Activated T-helper 1 cell treated with anti-CD3 and anti-CD28 coated beads, Interleukin-12 subunit alpha, Interleukin-12 subunit beta, Interleukin-2, Interleukin-4 antibody, amounts not matched to agents 30 ng/mL and 10 ng/mL and 1 ng/mL, durations not matched to agents 14 hours and 24 hours and 36 hours (primary cell): ENCODE results near the gene SPECC1. TPM values are rescaled to one million over a fixed set of nuclear protein-coding genes. Genes with fewer than 3 reads are reported as not detected.
"Not testable (repeated sequence)": the region's sequence is repeated elsewhere in the genome, so short reads cannot be mapped to it uniquely, and the experiment has no call there.

Experiments used
- DNase-seq: peaks from one replicate; pipeline ENCODE4 v3.0.0; 2021; ENCODE audit warnings: low spot score
- H3K27ac Mint-ChIP-seq: one replicate; pipeline ENCODE4 v1.8.0; 2021; ENCODE audit warnings: mild to moderate bottlenecking, mixed read lengths
- H3K27me3 Mint-ChIP-seq: one replicate; pipeline ENCODE4 v1.8.0; 2022; ENCODE audit warnings: mild to moderate bottlenecking, moderate library complexity, mixed read lengths; ENCODE audit not compliant: insufficient read depth
- H3K36me3 Mint-ChIP-seq: one replicate; pipeline ENCODE4 v1.8.0; 2021; ENCODE audit warnings: low read depth, mixed read lengths
- H3K4me1 Mint-ChIP-seq: one replicate; pipeline ENCODE4 v1.8.0; 2021; ENCODE audit warnings: low read depth, mixed read lengths
- H3K4me3 Mint-ChIP-seq: one replicate; pipeline ENCODE4 v1.8.0; 2021; ENCODE audit warnings: mild to moderate bottlenecking, moderate library complexity, mixed read lengths
- H3K9me3 Mint-ChIP-seq: one replicate; pipeline ENCODE4 v1.8.0; 2021; ENCODE audit warnings: mixed read lengths
- intact Hi-C: fragments of 100-400 bp; cut with micrococcal nuclease; formaldehyde crosslinking; loops from one replicate; pipeline ENCODE4 v1.15.1; 2024
- total RNA-seq: library from RNA; stranded (reverse); gene quantifications from 2 replicates; pipeline ENCODE4 v1.2.3, GENCODE V29; 2022

SPECC1 gene
- total RNA-seq, 1 donor from 2014 or later = 11.1 TPM

- H3K9me3 Mint-ChIP-seq = no peaks in the 10 kb centered on the region
- DNase-seq = no peak
- no peak overlapping the region for H3K4me3 Mint-ChIP-seq
- peaks cover 22% of the 10 kb centered on the region for H3K27me3 Mint-ChIP-seq
- no peaks in the 10 kb centered on the region for H3K36me3 Mint-ChIP-seq
- intact Hi-C loops = no loop called here
- no peak overlapping the region for H3K27ac Mint-ChIP-seq
- H3K4me1 Mint-ChIP-seq = no peaks in the 10 kb centered on the region
These were observed 17.8 kb downstream of the SPECC1 start for GRCh38 chr17:20026960-20027359.

DNA sequence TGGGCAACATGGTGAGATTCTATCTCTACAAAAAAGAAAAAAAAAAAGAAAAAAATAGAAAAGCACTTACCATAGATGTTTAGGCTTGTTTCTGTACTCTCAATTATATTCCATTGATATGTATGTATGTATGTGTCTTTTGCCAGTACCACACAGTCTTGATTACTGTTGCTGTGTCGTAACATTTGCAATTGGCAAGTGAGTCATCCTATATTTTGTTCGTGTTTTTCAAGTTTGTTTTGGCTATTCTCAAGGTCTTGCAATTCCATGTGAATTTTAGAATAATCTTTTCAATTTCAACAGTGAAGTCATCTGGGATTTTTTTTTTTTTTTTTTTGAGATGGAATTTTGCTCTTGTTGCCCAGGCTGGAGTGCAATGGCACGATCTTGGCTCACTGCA is 19.3 kb downstream of the SPECC1 start:
- no peak for DNase-seq
- H3K27me3 Mint-ChIP-seq = peaks cover 22% of the 10 kb centered on the region
- H3K4me3 Mint-ChIP-seq = no peak overlapping the region
- intact Hi-C loops = no loop called here
- H3K9me3 Mint-ChIP-seq = no peaks in the 10 kb centered on the region
- H3K4me1 Mint-ChIP-seq = no peaks in the 10 kb centered on the region
- no peak overlapping the region for H3K27ac Mint-ChIP-seq
- no peaks in the 10 kb centered on the region for H3K36me3 Mint-ChIP-seq

DNA sequence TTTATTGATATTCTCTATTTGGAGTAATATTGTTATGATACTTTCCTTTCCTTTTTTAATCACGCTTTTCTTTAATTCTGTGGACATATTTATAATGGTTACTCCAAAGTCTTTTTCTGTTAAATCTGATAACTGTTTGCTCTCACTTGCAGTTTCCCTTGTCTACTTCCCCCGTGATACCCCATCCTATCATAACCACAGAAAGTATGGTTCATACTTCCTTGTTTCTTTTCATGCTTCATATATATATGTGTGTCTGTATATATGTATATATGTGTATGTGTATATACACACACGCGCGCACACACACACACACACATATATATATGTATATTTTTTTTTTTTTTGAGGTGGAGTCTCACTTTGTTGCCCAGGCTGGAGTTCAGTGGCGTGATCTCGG is 23.5 kb downstream of the SPECC1 start:
- DNase-seq = no peak
- intact Hi-C loops = no loop called here
- Mint-ChIP-seq H3K4me3 (no peak overlapping the region), H3K27me3 (peaks cover 3% of the 10 kb centered on the region), H3K36me3 (no peaks in the 10 kb centered on the region), H3K27ac (no peak overlapping the region), H3K4me1 (no peaks in the 10 kb centered on the region), H3K9me3 (no peaks in the 10 kb centered on the region)

DNA sequence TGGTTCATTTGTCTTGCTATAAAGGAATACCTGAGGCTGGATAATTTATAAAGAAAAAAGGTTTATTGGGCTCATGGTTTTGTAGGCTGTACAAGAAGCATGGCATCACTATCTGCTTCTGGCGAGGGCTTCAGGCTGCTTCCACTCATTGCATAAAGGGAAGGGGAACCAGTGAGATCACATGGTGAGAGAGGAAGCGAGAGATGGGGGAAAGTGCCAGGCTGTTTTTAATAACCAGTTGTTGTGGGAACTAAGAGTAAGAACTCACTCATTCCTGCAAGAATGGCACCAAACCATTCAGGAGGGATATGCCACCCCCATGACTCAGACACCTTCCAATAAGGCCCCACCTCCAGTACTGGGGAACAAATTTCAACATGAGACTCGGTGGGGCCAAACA is 24.3 kb downstream of the SPECC1 start:
- Mint-ChIP-seq H3K4me1 (no peaks in the 10 kb centered on the region), H3K9me3 (no peaks in the 10 kb centered on the region), H3K27me3 (peaks cover 3% of the 10 kb centered on the region), H3K4me3 (no peak overlapping the region), H3K36me3 (no peaks in the 10 kb centered on the region), H3K27ac (no peak overlapping the region)
- intact Hi-C loops = no loop called here
- no peak for DNase-seq

- no peak overlapping the region for H3K27ac Mint-ChIP-seq
- intact Hi-C loops = no loop called here
- no peak for DNase-seq
- peaks cover 6% of the 10 kb centered on the region for H3K27me3 Mint-ChIP-seq
- H3K4me1 Mint-ChIP-seq = no peaks in the 10 kb centered on the region
- no peaks in the 10 kb centered on the region for H3K9me3 Mint-ChIP-seq
- no peak overlapping the region for H3K4me3 Mint-ChIP-seq
- no peaks in the 10 kb centered on the region for H3K36me3 Mint-ChIP-seq
These were observed 26.3 kb downstream of the SPECC1 start for GRCh38 chr17:20035501-20035900.

DNA sequence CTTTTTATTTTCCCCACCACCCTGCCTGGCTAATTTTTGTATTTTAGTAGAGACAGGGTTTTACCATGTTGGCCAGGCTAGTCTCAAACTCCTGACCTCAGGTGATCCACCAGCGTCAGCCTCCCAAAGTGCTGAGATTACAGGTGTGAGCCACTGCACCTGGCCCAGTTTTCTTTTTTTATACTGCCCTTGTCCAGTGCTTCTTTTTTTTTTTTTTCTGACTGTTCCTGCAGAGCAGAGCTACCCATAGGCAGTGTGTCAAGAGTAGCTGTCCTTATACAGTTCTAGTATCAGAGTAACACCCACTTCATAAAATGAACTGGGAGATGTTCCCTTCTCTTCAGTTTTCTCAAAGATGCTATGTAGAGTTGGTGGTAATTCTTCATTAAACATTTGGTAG is 28.1 kb downstream of the SPECC1 start:
- H3K36me3 Mint-ChIP-seq, intact Hi-C loops, H3K4me1 Mint-ChIP-seq, H3K9me3 Mint-ChIP-seq, H3K4me3 Mint-ChIP-seq, H3K27ac Mint-ChIP-seq, H3K27me3 Mint-ChIP-seq, DNase-seq: not testable (repeated sequence)

DNA sequence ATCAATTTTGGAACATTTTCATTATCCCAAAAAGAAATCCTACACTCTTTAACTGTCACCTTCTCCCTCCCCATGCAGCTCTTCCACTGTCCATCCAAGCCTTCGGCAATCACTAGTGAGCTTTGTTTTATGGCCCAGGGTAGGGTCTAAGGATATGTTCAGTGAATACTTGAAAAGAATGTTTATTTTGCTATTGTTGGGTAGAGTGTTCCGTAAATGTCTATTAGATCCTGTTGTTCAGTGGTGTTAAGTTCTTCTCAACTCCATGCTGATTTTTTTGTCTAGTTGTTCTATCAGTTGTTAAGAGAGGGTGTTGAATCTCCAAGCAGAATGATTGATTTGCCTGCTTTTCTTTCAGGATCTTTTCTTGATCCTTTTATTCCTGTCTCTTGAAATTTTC is 29.9 kb downstream of the SPECC1 start:
- Mint-ChIP-seq H3K27me3 (peaks cover 8% of the 10 kb centered on the region), H3K9me3 (no peaks in the 10 kb centered on the region), H3K36me3 (no peaks in the 10 kb centered on the region), H3K4me1 (no peaks in the 10 kb centered on the region), H3K4me3 (no peak overlapping the region), H3K27ac (no peak overlapping the region)
- no peak for DNase-seq
- intact Hi-C loops = no loop called here

DNA sequence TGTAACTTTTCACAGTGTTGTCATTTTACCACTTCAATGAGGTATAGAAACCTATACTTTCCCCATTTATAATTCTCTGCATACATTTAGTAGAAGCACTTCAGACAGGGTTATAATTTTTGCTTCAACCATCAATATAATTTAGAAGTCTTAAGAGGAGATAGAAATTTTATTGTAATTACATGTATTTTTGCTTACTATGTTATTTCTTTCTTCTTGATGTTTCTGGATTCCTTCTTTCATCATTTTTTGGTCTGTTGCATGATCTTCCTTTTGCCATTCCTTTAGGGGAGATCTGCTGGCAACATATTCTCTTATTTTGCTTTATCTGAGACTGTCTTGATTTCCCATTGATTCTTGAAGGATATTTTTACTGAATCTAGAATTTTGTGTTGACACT is 31.1 kb downstream of the SPECC1 start:
- Mint-ChIP-seq H3K4me3 (no peak overlapping the region), H3K4me1 (no peaks in the 10 kb centered on the region), H3K9me3 (no peaks in the 10 kb centered on the region), H3K27me3 (peaks cover 8% of the 10 kb centered on the region), H3K27ac (no peak overlapping the region), H3K36me3 (no peaks in the 10 kb centered on the region)
- DNase-seq = no peak
- intact Hi-C loops = no loop called here

DNA sequence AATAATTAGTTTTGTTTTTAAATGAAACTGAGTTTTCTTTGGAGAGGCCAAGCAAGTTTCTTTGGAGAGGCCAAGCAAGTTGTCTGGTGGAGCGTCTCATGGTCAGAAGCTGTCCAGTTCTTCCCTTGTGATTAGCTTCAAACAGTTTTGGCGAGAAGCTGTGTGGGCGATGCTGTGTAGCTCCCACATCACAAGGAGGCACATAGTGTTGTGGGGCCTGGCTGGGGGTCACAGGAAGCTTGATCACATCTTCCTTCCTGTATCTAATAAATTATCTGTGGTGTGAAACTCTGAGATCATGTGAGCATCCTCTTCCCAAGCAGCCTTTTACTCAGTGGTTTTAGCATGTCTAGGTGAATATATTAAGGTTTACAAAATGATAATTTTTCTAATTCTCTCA is 33.9 kb downstream of the SPECC1 start:
- no peak overlapping the region for H3K27ac Mint-ChIP-seq
- no peaks in the 10 kb centered on the region for H3K36me3 Mint-ChIP-seq
- H3K9me3 Mint-ChIP-seq = no peaks in the 10 kb centered on the region
- no peaks in the 10 kb centered on the region for H3K4me1 Mint-ChIP-seq
- no peak for DNase-seq
- intact Hi-C loops = no loop called here
- H3K4me3 Mint-ChIP-seq = no peak overlapping the region
- peaks cover 5% of the 10 kb centered on the region for H3K27me3 Mint-ChIP-seq

GRCh38 chr17:20045476-20045875 is 36.3 kb downstream of the SPECC1 start:
- no peak overlapping the region for H3K4me3 Mint-ChIP-seq
- intact Hi-C loops = no loop called here
- no peak overlapping the region for H3K27ac Mint-ChIP-seq
- H3K4me1 Mint-ChIP-seq = no peaks in the 10 kb centered on the region
- H3K9me3 Mint-ChIP-seq = no peaks in the 10 kb centered on the region
- peaks cover 3% of the 10 kb centered on the region for H3K27me3 Mint-ChIP-seq
- no peaks in the 10 kb centered on the region for H3K36me3 Mint-ChIP-seq
- DNase-seq = no peak

GRCh38 chr17:20046629-20047028 is 37.5 kb downstream of the SPECC1 start:
- H3K27me3 Mint-ChIP-seq = peaks cover 6% of the 10 kb centered on the region
- no peak for DNase-seq
- intact Hi-C loops = no loop called here
- H3K9me3 Mint-ChIP-seq = no peaks in the 10 kb centered on the region
- H3K36me3 Mint-ChIP-seq = no peaks in the 10 kb centered on the region
- H3K4me1 Mint-ChIP-seq = no peaks in the 10 kb centered on the region
- no peak overlapping the region for H3K27ac Mint-ChIP-seq
- H3K4me3 Mint-ChIP-seq = no peak overlapping the region

- peaks cover 6% of the 10 kb centered on the region for H3K27me3 Mint-ChIP-seq
- H3K27ac Mint-ChIP-seq = no peak overlapping the region
- intact Hi-C loops = no loop called here
- no peak overlapping the region for H3K4me3 Mint-ChIP-seq
- H3K4me1 Mint-ChIP-seq = no peaks in the 10 kb centered on the region
- no peak for DNase-seq
- no peaks in the 10 kb centered on the region for H3K9me3 Mint-ChIP-seq
- no peaks in the 10 kb centered on the region for H3K36me3 Mint-ChIP-seq
These were observed 42.5 kb downstream of the SPECC1 start for GRCh38 chr17:20051624-20052023.

GRCh38 chr17:20053361-20053964 is 44.3 kb downstream of the SPECC1 start:
- H3K4me1 Mint-ChIP-seq = no peaks in the 10 kb centered on the region
- no peaks in the 10 kb centered on the region for H3K9me3 Mint-ChIP-seq
- H3K36me3 Mint-ChIP-seq = no peaks in the 10 kb centered on the region
- DNase-seq = no peak
- intact Hi-C loops = no loop called here
- peaks cover 9% of the 10 kb centered on the region for H3K27me3 Mint-ChIP-seq
- no peak overlapping the region for H3K4me3 Mint-ChIP-seq
- H3K27ac Mint-ChIP-seq = no peak overlapping the region

DNA sequence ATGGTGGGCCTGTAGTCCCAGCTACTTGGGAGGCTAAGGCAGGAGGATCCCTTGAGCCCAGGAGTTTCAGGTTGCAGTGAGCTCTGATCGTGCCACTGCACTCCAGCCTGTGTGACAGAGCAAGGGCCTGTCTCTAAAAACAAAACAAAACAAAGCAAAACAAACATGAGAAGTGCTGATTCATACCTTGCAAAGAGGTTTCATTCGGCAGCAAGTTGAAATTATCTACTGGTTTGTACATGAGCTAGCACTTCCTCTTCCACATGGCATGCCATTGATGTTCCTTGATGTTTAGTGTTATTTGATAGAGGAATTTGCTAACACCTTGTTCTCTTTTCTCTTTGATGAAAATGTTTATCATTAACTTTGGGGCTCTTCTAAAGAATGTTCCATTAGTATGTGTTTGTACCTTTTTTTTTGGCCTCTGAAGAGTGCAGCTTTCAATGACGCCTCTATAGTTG is 50.6 kb downstream of the SPECC1 start:
- intact Hi-C loops = no loop called here

More for the DNA sequence above, 50.6 kb downstream of the SPECC1 start:
- no peaks in the 10 kb centered on the region for H3K36me3 Mint-ChIP-seq
- H3K27ac Mint-ChIP-seq = no peak overlapping the region
- H3K4me1 Mint-ChIP-seq = peaks cover 7% of the 10 kb centered on the region
- peaks cover 2% of the 10 kb centered on the region for H3K27me3 Mint-ChIP-seq
- no peaks in the 10 kb centered on the region for H3K9me3 Mint-ChIP-seq
- H3K4me3 Mint-ChIP-seq = no peak overlapping the region
- no peak for DNase-seq
